Ovary (tissue), 3 donors: ENCODE measurements around the gene DIP2C.

ENCODE experiments used
- CTCF ChIP-seq, 3 donors: fragments of 450-650 bp in 2 of 3; fragments of 200-600 bp in 1 of 3; IDR thresholded peaks; one replicate each; pipeline versions ENCODE4 v1.5.1 to v1.8.0; 2016 to 2022; ENCODE audit warnings: antibody characterized with exemption in 3 of 3, mild to moderate bottlenecking in 1 of 3
- POLR2A ChIP-seq: fragments of 450-650 bp; IDR thresholded peaks from one replicate; pipeline ENCODE4 v1.6.1; 2017; ENCODE audit warnings: antibody characterized with exemption, mild to moderate bottlenecking, moderate library complexity
- donor health status: DM: no; HTN: no; CAD: no.

GRCh38 chr10:288316-289200, 400.9 kb downstream of the DIP2C start:
- TF ChIP-seq POLR2A (no peak), CTCF (IDR thresholded peaks at IDR 0.05) (no peak)
